COR-L47 (cell line): ENCODE measurements around the gene TP53BP1.
A peak's percentile ranks its signal among the peaks of the same experiment; 100 is the strongest.

Experiments used
- DNase-seq: peaks from one replicate; lab custom pipeline; 2025; lab: John Stamatoyannopoulos, UW

Gene TP53BP1

GRCh38 chr15:43487271-43487895, 5.6 kb downstream of the TP53BP1 start:
- DNase-seq, result no peak

DNA sequence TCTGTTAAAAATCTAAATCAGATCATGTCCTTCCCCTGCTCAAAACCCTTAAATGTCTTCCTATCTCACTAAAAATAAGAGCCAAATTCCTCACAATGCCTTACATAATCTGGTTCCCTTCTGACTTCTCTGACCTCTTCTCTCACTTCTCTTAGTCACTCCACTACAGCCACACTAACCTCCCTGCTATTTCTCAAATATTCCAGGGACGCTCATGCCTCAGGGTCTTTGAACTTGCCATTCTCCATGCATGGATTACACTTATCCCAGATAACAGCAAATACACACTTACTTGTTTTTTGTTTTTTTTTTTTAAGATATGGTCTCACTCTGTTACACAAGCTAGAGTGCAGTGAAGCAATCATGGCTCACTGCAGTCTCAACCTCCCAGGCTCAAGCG, 8.5 kb downstream of the TP53BP1 start:
- no peak for DNase-seq

- peak; percentile 17 for DNase-seq
Observed at GRCh38 chr15:43483297-43484128, 9.4 kb downstream of the TP53BP1 start.

DNA sequence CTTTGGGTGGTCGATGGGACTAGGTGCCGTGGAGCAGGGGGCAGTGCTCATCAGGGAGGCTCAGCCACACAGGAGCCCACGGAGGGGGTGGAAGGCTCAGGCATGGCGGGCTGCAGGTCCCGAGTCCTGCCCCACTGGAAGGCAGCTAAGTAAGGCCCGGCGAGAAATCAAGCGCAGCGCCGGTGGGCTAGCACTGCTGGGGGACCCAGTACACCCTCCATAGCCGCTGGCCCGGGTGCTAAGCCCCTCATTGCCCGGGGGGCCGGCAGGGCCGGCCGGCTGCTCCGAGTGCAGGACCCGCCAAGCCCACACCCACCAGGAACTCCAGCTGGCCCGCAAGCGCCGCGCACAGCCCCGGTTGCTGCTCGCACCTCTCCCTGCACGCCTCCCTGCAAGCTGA, 19.1 kb downstream of the TP53BP1 start:
- DNase-seq, result no peak

DNA sequence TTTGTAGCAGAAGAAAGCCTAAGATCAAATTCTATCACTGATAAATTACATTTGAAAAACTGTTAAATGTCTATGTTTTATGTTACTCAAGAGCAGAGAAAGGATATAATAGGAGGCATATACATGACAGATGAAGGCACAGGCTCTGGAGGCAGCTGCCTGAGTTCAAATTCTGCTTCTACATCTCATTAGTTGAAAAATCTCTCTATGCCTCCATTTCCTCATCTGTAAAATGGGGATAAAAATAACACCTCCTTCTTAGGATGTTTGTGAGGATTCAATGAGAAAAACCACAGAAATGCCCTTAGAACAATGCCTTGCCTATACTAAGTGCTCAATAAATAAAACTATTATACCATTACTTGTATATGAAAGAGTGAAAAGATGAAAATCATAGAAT, 21.0 kb downstream of the TP53BP1 start:
- DNase-seq, result no peak

- no peak for DNase-seq
Observed at GRCh38 chr15:43469867-43470266, 23.1 kb downstream of the TP53BP1 start.

GRCh38 chr15:43465100-43465499, 27.9 kb downstream of the TP53BP1 start:
- no peak for DNase-seq

DNA sequence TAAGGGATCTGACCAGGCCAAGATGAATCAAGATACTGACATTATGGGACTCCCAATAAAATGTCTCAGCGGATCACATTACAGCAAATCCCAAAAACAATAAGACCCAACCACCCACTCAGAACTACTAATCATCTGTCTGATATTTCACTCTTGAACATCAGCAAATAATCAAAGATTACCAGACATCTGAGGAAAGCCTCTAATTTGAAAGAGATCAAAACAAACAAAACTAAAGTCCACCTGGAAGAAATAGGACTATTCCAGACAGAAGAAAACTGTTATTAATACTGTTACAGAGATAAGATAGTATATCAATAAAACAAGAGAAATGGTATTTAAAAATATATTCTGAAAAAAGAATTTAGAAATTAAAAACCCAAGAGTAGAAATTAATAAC, 29.0 kb downstream of the TP53BP1 start:
- DNase-seq, result no peak

DNA sequence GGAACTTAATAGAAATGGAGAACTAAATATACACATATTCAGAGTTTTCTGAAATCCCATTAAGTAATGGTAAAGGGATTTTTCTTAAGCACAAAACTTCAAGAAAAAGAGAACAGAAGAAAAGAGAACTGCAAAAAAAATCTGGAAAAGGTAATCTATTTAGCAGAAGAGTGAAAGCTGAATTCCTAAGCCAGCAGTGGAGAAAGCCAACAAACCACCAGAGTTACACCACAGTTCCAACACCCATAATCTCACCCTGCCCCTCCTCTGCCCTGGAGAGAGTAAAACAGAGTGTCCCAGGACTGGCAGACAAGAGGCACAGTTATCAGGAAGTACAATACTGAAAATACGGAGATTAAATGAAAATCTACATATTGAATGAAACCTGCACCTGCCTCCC, 29.4 kb downstream of the TP53BP1 start:
- DNase-seq, result no peak

DNA sequence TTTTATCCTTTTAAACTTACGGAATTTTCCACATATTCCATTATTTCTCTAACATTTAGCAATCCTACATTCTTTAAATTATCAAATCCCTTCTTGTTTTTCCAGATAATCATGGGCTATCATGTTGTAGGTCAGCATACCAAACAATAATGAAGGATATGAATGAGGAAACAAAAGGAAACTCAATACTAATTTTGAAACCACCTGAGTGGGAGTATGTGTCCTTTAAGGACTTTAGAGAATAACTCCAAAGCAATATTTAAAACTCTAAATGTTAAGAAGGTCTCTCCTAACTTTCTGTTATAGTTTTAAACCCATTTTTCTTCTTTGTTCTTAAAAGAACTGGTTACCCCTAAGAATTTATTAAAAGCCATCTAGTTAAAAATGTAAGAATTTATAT, 43.0 kb downstream of the TP53BP1 start:
- DNase-seq, result no peak

GRCh38 chr15:43446344-43446743, 46.6 kb downstream of the TP53BP1 start:
- DNase-seq, result no peak

- DNase-seq, result no peak
Observed at GRCh38 chr15:43441316-43441715, 51.6 kb downstream of the TP53BP1 start.

- DNase-seq, result peak; percentile 66
Observed at GRCh38 chr15:43440721-43441281, 52.2 kb downstream of the TP53BP1 start.

GRCh38 chr15:43439268-43439667, 53.7 kb downstream of the TP53BP1 start:
- DNase-seq, result no peak

DNA sequence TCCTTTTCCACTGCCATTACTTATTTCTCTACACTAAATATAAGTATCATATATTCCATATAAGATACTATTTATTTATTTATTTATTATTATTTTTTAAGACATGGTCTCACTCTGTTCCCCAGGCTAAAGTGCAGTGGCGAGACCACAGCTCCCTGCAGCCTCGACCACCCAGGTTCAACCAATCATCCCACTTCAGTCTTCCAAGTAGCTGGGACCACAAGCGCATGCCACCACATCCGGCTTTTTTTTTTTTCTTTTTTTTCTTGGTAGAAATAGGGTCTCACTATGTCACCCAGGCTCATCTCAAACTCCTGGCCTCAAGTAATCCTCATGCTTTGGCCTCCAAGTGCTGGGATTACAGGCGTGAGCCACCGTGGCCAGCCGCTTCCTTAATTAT, 56.6 kb downstream of the TP53BP1 start:
- DNase-seq, result no peak

GRCh38 chr15:43434446-43434845, 58.5 kb downstream of the TP53BP1 start:
- no peak for DNase-seq

GRCh38 chr15:43433661-43434303, 59.2 kb downstream of the TP53BP1 start:
- no peak for DNase-seq

- DNase-seq, result no peak
Observed at GRCh38 chr15:43433165-43433564, 59.8 kb downstream of the TP53BP1 start.

- no peak for DNase-seq
Observed at GRCh38 chr15:43429687-43430086, 63.3 kb downstream of the TP53BP1 start.

- DNase-seq, result no peak
Observed at GRCh38 chr15:43423793-43424192, 69.2 kb downstream of the TP53BP1 start.

- no peak for DNase-seq
Observed at GRCh38 chr15:43420876-43421275, 72.1 kb downstream of the TP53BP1 start.

DNA sequence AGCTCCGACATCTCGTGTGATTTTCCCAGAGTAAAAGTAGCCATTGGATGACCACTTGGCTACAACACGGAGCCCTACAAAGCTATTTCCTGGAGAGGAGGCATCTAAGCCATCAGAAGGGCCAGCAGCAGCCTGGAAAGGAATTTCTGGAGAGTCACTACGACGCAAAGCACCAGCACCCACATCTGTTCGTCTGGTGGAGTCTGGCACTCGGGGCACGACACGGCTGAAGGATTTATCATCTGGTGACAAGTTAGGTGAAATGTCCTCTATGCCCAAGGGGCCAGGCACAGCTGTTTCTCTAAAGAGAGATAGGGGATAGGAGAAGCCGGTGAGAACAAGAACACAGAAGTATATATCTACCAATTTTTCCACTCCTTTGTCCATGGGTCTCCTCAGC, 72.5 kb downstream of the TP53BP1 start:
- DNase-seq, result no peak

DNA sequence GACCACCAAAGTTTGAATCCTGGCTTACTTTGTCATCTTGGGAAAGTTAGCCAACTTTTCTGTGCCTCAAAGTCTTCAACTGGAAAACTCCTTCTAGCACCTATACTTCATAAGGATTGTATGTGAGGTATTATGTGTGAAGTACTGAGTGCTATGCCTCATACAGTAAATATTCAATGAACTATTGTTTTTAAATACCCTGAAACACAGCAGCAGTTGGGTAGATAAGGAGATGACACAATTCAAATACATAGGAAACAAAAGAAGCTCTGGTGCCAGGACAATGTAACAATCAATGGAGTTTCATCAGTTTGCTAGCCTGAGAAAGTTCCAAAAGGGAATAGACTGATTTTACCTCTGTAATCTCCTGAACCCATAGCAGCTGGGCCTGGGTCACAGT, 78.8 kb downstream of the TP53BP1 start:
- no peak for DNase-seq
